Activated T-cell treated with anti-CD3 and anti-CD28 coated beads for 48 hours (primary cell): ENCODE data around the gene IPO4.
"Not testable (repeated sequence)": the region's sequence is repeated elsewhere in the genome, so short reads cannot be mapped to it uniquely, and the experiment has no call there.

Experiments
- DNase-seq: peaks from one replicate; pipeline ENCODE4 v3.0.0-alpha.2; 2020; ENCODE audit warnings: low read depth

The IPO4 gene, protein sequence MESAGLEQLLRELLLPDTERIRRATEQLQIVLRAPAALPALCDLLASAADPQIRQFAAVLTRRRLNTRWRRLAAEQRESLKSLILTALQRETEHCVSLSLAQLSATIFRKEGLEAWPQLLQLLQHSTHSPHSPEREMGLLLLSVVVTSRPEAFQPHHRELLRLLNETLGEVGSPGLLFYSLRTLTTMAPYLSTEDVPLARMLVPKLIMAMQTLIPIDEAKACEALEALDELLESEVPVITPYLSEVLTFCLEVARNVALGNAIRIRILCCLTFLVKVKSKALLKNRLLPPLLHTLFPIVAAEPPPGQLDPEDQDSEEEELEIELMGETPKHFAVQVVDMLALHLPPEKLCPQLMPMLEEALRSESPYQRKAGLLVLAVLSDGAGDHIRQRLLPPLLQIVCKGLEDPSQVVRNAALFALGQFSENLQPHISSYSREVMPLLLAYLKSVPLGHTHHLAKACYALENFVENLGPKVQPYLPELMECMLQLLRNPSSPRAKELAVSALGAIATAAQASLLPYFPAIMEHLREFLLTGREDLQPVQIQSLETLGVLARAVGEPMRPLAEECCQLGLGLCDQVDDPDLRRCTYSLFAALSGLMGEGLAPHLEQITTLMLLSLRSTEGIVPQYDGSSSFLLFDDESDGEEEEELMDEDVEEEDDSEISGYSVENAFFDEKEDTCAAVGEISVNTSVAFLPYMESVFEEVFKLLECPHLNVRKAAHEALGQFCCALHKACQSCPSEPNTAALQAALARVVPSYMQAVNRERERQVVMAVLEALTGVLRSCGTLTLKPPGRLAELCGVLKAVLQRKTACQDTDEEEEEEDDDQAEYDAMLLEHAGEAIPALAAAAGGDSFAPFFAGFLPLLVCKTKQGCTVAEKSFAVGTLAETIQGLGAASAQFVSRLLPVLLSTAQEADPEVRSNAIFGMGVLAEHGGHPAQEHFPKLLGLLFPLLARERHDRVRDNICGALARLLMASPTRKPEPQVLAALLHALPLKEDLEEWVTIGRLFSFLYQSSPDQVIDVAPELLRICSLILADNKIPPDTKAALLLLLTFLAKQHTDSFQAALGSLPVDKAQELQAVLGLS

DNA sequence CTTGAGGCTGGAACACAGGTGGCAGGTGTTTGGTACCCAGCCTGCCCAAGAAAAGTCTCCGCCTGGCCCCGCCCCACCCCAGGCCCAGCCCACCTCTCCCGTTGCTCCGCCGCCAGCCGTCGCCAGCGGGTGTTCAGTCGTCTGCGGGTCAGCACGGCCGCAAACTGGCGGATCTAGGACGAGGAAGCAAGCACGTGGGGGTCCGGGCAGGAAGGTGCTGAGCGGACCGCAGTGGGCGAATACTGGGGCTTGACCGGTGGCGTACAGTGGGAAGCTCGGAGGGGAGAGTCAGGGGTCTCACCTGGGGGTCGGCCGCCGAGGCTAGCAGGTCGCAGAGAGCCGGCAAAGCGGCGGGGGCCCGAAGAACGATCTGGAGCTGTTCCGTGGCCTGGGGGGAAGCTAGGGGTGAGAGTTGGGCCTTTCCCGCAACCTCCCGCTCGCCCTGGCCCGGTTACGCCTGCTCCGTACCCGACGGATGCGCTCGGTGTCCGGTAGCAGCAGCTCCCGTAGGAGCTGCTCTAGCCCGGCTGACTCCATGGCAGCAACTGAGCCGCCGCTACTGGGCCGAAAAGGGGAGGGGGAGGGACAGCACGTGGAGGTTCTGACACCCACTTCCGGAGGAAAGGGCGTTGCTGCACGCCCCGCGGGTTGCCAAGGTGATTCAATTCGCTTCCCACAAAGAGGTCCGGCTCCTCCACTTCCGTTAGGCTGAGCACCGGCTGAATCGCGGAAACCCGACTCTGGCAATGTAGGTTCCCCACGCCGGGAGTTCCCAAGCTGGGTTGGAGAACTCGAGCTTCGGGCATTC, at the start of gene IPO4:
Gene IPO4, minus strand, starts transcription at position 566 of the 808 bp plus-strand sequence. Its CDS starts 29 bp downstream, at position 537.
- DNase-seq: peak; percentile 88

DNA sequence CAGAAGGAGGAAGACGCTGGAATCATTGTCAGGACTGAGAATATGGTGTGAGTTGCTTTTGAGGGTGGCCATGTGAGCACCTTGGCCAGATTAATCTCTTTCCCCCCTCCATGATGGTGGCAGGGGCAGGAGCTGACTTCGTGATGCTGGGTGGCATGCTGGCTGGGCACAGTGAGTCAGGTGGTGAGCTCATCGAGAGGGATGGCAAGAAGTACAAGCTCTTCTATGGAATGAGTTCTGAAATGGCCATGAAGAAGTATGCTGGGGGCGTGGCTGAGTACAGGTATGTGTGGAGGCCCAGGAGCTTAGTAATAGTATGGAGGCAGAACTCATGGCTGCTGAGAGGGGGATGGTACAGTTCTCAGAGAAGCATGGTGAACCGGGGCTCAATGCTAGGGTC, 49.5 kb upstream of the IPO4 start:
- DNase-seq: no peak

DNA sequence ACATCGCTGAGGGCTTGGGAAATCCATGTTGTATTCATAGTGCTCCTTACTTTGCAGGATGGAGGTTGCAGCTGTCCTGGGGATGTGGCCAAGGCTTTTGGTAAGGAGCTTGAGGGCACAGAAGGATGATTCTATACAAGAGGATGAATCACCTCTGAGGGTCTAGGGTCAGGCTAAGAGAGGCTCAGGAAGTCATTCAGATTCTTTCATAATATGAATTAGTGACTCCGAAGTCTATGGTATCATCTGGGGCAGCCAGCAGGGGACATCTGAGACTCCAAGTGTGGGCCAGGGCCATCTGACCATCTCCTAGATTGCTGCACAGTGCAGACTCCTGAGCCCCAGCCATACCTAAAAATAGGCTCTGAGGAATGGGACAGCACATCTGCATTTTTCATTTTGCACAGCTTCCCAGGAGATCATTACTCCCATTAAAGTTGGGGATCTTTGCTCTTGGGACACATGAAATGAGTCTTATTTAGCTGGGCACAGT, 48.9 kb upstream of the IPO4 start:
- DNase-seq: no peak

DNA sequence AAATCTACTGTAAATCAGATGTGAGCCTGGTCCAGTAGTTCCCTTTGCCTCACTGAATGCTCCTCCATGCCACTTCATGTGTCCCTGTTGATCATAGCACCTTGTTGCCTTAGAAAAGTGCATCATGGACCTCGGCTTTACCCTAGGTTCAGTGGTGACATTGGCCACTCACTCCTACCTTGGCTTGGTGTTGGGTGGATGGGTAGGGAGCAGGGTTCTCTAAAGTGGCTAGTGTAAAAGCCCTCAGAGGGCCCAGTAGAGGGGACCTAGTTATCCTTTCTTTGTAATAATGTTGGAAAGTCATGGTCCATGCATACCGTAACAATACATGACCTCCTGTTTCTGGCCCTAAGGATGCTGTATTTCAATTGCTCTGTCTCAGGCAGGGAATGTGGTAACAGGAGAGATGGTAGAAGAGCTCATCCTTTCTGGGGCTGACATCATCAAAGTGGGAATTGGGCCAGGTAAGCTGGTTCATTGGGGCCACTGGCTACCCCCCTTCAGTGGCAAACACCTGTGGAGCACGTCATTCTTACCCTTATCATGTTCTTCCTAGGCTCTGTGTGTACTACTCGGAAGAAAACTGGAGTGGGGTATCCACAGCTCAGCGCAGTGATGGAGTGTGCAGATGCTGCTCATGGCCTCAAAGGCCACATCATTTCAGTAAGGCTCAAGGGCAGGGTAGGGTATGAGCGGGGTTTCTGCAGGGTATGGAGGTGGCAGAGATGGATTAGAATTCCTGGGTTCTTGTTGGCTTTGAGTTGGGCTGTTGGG, 48.3 kb upstream of the IPO4 start:
- no peak for DNase-seq

DNA sequence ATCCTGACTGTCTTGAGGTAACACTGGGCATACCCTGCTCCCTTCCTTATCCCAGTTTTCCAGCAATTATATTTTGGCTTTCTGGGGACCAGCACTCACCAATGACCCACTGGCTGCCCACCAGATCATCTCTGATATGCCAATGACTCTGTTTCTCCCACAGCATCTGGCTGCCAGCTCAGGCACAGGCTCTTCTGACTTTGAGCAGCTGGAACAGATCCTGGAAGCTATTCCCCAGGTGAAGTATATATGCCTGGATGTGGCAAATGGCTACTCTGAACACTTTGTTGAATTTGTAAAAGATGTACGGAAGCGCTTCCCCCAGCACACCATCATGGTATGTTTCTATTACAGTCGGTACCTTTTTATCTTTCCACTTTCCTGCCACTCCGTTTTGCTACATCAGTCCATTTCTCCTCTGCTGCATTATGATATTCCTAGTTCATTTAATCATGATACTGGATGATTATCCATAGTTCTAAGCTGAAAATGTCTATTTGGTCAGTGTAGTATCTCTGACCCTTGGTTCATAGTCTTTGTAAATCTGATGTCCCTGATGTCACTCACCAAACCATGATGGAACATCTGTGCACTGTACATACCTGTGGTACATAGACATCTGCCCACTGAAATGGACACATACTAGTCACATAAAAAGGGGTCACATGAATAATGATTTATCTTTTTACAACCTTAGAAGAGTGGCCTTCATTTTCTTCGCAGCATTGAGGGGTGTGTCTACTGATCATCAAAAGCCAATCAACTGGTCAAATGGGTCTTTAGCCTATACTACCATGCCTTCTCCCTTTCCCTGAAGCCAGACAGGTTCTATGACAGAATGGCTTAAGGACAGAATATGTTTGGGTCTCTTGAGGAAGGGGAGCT, 47.4 kb upstream of the IPO4 start:
- DNase-seq: no peak

DNA sequence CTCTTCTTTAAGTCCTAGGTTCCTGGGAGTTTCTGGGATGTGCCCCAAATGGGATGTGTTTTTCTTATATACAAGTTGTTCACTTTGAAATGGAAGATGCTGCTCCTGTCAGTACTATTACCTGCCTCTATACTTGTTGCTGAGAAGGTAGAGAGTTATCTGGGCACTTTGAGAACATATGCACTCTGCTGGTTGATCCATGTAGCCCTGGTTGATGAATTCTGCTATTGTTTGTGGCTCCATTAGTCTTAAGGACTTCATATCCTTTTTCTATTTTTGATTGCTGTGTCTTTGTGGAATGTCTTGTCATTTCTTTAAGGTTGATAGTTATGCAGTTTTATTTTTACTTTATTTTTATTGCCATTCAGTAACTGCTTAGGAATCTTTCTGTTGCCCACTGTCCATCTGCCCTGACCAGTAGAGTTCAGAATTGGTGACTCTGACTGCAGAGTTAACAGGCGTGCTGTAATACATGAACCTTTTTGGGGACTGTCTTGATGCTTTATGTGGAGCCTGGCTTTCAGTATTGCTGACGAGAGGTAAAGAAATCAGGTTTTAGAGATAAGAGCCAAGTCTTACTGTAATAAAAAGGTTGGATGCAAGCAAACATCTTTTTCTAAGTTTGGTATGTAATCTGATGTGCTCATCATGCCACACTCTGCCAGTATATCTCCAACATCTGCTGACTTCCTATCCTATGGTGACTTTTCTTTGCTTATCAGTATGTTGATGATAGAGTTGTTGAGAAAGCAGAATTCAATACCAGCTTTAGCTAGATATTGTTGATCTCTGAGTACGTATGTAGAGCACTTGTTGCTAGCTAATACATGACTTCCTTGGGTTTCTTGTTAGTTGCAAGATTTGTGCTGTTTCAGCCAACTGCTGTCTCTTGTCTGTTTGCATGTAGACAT, 45.7 kb upstream of the IPO4 start:
- DNase-seq: no peak

DNA sequence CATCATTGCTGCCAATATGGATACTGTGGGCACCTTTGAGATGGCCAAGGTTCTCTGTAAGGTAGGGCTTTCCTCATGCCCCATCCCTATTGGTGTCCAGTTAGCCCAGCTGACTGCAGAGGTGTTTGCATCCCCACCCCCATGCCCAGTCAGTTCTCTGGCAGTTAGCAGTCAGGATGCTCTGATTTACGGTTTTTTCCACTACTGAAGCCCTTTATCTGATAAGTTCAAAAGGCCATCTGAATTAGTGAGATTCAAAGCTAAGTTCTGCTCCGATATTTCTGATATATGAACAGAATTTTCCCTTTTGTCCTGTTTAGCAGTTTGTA, 44.9 kb upstream of the IPO4 start:
- no peak for DNase-seq

DNA sequence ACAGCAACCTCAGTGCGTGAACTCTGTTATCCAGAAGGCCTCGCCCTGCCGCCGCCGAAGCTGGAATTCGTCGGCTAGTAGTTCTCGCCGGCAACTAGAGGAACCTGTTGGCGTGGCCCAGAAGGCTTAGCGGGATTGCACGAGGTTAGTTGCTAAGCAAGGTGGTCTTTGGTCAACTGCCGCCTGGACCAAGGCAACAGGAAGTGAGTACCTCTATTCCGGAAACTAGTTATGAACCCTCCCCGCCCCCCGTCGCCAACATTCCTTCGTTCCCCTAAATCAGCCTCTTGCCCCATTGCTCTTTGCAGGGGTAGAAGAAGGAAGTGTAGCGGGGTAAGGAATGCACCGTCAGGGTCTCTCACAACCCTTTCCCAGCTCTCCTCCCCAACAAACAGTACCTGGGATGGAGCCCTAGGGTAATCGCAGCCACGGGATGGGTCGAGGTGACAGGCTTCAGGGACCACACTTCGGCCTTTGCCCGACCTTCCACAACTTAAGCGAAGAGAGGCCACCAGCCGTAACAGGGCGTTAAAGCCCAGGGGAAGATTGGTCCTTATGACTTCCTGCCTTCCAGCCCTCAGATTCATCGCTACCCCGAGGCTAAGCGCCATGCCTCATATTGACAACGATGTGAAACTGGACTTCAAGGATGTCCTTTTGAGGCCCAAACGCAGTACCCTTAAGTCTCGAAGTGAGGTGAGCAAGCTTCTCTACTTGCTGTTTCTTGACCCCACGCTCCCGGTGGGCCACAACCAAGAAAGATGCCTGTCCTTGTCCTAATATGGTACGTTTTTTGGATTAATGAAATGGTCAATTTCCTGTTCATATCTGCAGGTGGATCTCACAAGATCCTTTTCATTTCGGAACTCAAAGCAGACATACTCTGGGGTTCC, 44.3 kb upstream of the IPO4 start, which contains the start of gene GMPR2:
Gene GMPR2, plus strand, starts transcription at position 285 of the 893 bp plus-strand sequence. Its CDS starts 325 bp downstream, at position 610.
- DNase-seq: no peak

DNA sequence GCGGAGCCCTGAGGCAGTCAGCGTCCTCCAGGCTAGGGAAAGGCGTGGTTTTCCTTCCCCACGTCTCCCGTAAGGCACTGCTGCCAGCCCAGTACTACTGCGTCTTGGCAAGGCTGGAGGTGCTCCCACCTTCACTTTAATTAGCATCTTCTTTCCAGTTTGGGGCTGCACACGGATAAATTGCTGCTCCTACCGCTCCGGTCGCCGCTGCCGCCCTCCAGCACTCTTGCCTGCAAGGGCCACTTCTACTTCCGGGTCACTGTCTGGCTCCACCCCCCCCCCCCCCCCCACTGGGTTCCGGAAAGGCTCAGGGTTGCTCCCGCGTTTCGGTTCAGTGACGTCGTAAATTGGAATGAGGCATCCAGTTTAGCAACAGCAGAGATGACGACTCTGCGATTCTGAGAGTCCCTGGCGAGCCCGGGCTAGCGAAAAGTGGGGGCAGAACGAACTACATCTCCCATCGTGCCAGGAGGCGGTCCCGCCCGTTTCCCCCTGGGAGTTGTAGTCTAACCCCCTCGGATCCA, 43.6 kb upstream of the IPO4 start, which contains the start of gene NEDD8:
Gene NEDD8, minus strand, starts transcription at position 247 of the 524 bp plus-strand sequence. Its CDS starts 100 bp downstream, at position 147.
- DNase-seq: peak; percentile 85

DNA sequence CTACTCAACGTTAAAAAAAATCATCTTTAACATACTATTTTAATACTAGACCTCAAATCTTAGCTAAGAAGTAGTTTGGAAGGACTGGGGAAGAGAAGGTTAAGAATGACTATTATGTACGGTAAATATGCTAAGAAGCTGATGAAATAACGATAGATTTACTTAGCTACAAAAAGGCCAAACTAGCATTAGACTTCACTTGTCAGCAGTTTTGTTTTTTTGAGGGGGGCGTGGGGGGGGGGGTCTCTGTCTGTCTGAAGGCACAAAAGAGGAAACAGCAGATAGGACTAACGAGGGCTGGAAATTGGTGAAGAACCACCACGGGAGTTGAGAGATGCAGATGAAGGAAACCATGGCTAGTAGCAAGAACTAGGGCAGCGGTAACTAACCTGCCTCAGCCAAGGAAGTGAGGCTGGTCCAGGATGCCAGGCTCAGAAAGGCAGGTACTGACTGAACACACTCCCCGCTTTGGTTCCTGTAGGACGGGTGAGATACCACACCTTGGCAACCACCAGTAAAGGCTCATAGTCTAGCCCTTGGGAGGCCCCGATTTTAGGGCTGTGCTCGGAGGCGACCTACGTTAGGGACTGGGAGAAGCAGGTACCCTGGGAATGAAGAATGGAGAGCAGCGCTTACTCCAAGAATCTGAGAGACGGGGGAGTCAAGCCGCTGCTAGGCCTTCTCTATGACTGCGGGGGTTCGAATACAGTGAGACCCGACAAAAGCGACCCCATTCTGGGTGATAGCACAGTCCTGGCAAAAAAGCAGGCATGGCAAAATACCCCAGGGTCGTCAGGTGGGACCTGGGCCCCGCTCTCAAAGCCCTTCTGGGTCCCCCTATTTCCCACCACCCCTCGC, 42.9 kb upstream of the IPO4 start:
- DNase-seq: no peak

DNA sequence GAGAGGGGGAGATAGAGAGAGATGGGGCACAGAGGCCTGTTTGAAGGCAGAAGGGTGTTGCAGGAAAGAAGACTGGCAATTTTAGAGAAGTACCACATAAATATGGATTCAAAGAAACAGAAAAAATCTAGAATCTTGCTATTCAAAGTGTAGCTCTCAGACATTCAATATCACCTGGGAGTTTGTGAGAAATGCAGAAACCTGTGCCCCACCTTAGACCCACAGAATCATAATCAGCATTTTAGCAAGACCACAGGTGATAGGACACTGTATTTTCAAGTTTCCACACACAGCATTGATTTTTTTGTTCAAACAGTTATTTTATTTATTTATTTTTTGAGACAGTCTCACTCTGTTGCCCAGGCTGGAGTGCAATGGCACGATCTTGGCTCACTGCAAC, 40.3 kb upstream of the IPO4 start:
- no peak for DNase-seq

DNA sequence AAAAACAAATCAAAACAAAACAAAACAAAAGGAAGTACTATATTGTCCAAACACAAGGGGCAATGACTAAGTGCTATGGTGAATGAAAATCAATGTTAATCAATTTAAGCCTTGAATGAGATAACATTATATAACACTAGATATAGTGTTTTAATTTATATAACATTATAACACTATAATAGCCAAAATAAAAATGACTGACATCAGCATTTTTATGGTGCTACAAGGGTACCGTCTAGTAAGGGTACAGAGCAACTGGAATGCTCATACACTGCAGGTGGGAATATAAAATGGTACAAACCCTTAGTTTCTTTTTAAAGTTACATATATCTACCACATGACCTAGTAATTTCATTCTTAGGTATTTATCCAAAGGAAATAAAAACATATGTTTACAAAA, 37.9 kb upstream of the IPO4 start:
- no peak for DNase-seq

DNA sequence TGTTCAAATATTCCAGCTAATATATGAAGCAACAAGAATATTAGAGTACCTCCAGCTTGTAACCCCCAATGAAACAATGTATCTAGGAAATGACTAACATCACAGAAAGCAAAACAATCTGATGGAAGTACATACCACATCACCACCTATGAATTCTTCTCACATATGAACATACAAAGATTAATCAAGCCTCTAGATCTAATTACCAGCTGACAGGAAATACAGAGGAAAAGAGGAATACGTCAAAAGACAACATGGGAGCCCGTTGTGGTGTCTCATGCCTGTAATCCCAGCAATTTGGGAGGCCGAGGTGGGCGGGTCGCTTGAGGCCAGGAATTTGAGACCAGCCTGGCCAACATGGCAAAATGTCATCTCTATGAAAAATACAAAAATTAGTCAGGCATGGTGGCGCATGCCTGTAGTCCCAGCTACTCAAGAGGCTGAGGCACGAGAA, 36.0 kb upstream of the IPO4 start:
- no peak for DNase-seq

DNA sequence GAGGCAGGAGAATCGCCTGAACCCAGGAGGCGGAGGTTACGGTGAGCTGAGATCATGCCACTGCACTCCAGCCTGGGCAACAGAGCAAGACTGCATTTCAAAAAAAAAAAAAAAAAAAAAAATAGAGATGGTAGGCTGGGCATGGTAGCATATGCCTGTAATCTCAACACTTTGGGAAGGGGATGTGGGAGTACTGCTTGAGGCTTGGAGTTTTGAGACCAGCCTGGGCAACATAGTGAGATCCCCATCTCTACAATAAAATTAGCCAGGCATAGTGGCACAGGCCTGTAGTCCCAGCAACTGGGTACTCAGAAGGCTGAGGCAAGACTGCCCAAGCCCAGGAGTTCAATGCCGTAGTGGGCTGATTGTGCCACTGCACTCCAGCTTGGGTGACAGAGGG, 34.4 kb upstream of the IPO4 start:
- not testable (repeated sequence) for DNase-seq

DNA sequence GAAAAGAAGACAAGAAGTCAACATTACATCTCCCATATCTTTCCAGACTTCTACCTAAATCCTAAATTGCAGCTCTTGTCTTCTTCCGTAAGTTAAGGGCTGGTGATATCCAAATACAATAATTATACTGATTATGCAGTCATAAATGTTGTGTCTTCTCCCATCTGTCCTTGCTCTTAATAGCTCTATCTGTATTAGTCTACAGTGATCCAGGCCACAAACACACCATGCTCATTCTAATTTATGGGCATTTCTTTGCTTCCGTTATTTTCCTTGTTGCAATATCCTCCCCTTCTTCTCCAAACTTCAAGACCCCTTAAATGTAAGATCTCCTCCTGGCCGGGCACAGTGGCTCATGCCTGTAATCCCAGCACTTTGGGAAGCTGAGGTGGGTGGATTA, 30.9 kb upstream of the IPO4 start:
- DNase-seq: no peak

DNA sequence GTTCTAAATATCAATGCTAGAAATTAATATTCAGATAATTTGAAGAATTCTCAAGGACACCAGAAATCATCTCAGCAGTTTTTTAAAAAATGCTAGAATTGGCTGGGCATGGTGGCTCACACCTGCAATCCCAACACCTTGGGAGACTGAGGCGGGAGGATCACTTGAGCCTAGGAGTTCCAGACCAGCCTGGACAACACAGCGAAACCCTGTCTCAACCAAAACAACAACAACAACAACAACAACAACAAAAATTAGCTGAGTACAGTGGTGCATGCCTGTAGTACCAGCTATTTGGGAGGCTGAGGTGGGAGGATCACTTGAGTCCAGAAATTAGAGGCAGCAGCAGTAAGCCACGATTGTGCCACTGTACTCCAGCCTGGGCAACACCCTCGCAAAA, 30.5 kb upstream of the IPO4 start:
- DNase-seq: no peak
